Loucy (cell line): Measurements from ENCODE around the gene PRKN.

Experiments used
- CTCF ChIP-seq: fragments of 200-600 bp; sonication (generic); conservative IDR thresholded peaks from 2 replicates; pipeline ENCODE4 v1.5.1; 2014; ENCODE audit warnings: mild to moderate bottlenecking, antibody characterized with exemption, low read length
- EZH2phosphoT487 ChIP-seq: fragments of 200-600 bp; IDR thresholded peaks from 2 replicates; pipeline ENCODE4 v1.6.1; 2018; ENCODE audit warnings: antibody characterized with exemption, mild to moderate bottlenecking, moderate library complexity, borderline replicate concordance

GRCh38 chr6:161710698-161711097 lies 1016.9 kb downstream of the PRKN start:
- no peak for TF ChIP-seq CTCF
- no peak for TF ChIP-seq EZH2phosphoT487
